AG10803 (cell line): ENCODE measurements around the gene KANK2.

ENCODE experiments used
- DNase-seq: peaks from one replicate; pipeline ENCODE4 v3.0.0; 2010; ENCODE audit warnings: low read depth
- H3K4me3 ChIP-seq: 2 replicates; pipeline ENCODE4 v1.5.1; 2011; ENCODE audit warnings: mild to moderate bottlenecking, low read length, control low read depth
- CTCF ChIP-seq: conservative IDR thresholded peaks from 2 replicates; pipeline ENCODE4 v1.5.1; 2011; ENCODE audit warnings: mild to moderate bottlenecking, low read length, control low read depth, inconsistent platforms

KANK2 gene

GRCh38 chr19:11196406-11197287 lies 698 bp downstream of the KANK2 start:
- peak overlapping the region; percentile 97 for H3K4me3 ChIP-seq
- DNase-seq, result peak; percentile 33
- no peak for TF ChIP-seq CTCF

DNA sequence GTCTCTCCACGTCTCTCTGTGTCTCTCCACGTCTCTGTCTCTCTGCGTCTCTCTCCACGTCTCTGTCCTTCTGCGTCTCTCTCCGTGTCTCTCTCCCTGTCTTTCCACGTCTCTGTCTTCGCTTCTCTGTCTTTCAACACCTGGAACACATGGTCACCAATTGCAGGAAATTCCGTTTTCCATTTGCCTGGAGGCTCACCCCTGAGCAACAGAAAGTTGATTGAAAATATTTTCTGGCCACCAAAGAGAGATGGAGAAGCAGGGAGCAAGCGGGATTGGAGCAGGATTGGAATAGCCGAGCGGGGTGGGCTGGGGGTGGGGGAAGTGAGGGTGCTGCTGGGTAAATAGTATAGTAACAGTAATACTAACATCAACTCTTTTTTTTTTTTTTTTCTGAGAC lies 1.7 kb downstream of the KANK2 start:
- peak overlapping the region; percentile 97 for H3K4me3 ChIP-seq
- no peak for TF ChIP-seq CTCF
- DNase-seq, result no peak

- H3K4me3 ChIP-seq, result peak overlapping the region; percentile 97
- no peak for DNase-seq
- no peak for TF ChIP-seq CTCF
These were observed 2.4 kb downstream of the KANK2 start for GRCh38 chr19:11194656-11195558.

- DNase-seq, result no peak
- peak overlapping the region; percentile 22; the same call in 1 of the 2 replicates for H3K4me3 ChIP-seq
- no peak for TF ChIP-seq CTCF
These were observed 3.2 kb downstream of the KANK2 start for GRCh38 chr19:11194173-11194572.

GRCh38 chr19:11192957-11193939 lies 4.1 kb downstream of the KANK2 start:
- H3K4me3 ChIP-seq, result no peak overlapping the region
- no peak for TF ChIP-seq CTCF
- no peak for DNase-seq

GRCh38 chr19:11191934-11192333 lies 5.4 kb downstream of the KANK2 start:
- H3K4me3 ChIP-seq, result no peak overlapping the region
- no peak for DNase-seq

More at GRCh38 chr19:11191934-11192333, 5.4 kb downstream of the KANK2 start:
- no peak for TF ChIP-seq CTCF
